SK-N-SH (cell line): ENCODE measurements around the gene OR51B2.
"Not testable (repeated sequence)": the region's sequence is repeated elsewhere in the genome, so short reads cannot be mapped to it uniquely, and the experiment has no call there.

Experiments
- CHD2 ChIP-seq: fragments of 150-350 bp; IDR thresholded peaks from 2 replicates; pipeline ENCODE4 v1.6.1; 2018; ENCODE audit warnings: low read length; ENCODE audit not compliant: partially characterized antibody
- EP300 ChIP-seq, 2 experiments: IDR thresholded peaks; 2 replicates each; pipeline versions ENCODE4 v1.4.0 to v1.6.1; 2012; ENCODE audit warnings: borderline replicate concordance in 1 of 2, low read depth in 1 of 2, low read length in 1 of 2
- FOXM1 ChIP-seq: IDR thresholded peaks from 2 replicates; pipeline ENCODE4 v1.4.0; 2012; ENCODE audit warnings: low read depth, mild to moderate bottlenecking
- GABPA ChIP-seq: IDR thresholded peaks from 2 replicates; pipeline ENCODE4 v1.4.0; 2012; ENCODE audit warnings: low read depth, mild to moderate bottlenecking
- MEF2A ChIP-seq: IDR thresholded peaks from 2 replicates; pipeline ENCODE4 v1.4.0; 2012; ENCODE audit warnings: low read depth, borderline replicate concordance
- RAD21 ChIP-seq: IDR thresholded peaks from 2 replicates; pipeline ENCODE4 v1.6.1; 2012; ENCODE audit warnings: mild to moderate bottlenecking, low read length
- RFX5 ChIP-seq: IDR thresholded peaks from 2 replicates; pipeline ENCODE4 v1.6.1; 2012; ENCODE audit warnings: mild to moderate bottlenecking, improper control_type of control experiment, low read length
- SIN3A ChIP-seq: IDR thresholded peaks from 2 replicates; pipeline ENCODE4 v1.6.1; 2012; ENCODE audit warnings: low read depth, mild to moderate bottlenecking, low read length, moderate library complexity, borderline replicate concordance
- TF ChIP-seq, protein P1 (sequence below): fragments of 200-600 bp; sonication (generic); IDR thresholded peaks from 2 replicates; pipeline ENCODE4 v1.6.1; 2017; ENCODE audit warnings: antibody characterized with exemption, mild to moderate bottlenecking, moderate library complexity

DNA sequence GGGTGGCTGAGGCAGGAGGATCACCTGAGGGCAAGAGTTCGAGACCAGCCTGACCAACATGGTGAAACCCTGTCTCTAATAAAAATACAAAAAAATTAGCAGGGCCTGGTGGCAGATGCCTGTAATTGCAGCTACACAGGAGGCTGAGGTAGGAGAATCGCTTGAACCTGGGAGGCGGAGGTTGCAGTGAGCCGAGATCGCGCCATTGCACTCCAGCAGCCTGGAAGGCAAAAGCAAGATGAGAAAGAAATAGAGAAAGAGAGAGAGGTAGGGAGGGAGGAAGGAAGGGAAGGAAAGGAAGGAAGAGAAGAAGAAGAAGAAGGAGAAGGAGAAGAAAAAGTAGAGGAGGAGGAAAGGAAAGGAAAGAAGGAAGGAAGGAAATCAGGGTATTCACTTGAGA is 42.3 kb upstream of the OR51B2 start:
- TF ChIP-seq SIN3A; RFX5; EP300 (IDR thresholded peaks at IDR 0.05; ENCODE audit: borderline replicate concordance in 1 of 2, low read depth in 1 of 2, low read length in 1 of 2); RAD21; MEF2A; FOXM1; GABPA; CHD2: not testable (repeated sequence)
- TF ChIP-seq, protein P1, sequence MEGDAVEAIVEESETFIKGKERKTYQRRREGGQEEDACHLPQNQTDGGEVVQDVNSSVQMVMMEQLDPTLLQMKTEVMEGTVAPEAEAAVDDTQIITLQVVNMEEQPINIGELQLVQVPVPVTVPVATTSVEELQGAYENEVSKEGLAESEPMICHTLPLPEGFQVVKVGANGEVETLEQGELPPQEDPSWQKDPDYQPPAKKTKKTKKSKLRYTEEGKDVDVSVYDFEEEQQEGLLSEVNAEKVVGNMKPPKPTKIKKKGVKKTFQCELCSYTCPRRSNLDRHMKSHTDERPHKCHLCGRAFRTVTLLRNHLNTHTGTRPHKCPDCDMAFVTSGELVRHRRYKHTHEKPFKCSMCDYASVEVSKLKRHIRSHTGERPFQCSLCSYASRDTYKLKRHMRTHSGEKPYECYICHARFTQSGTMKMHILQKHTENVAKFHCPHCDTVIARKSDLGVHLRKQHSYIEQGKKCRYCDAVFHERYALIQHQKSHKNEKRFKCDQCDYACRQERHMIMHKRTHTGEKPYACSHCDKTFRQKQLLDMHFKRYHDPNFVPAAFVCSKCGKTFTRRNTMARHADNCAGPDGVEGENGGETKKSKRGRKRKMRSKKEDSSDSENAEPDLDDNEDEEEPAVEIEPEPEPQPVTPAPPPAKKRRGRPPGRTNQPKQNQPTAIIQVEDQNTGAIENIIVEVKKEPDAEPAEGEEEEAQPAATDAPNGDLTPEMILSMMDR = peak; percentile 27; the same call in 1 of the 2 replicates
